GM12874 (cell line): ENCODE measurements around the gene TRIM65.

Experiments used
- CTCF ChIP-seq: IDR thresholded peaks from 2 replicates; pipeline ENCODE4 v1.5.1; 2011; ENCODE audit warnings: low read depth, mild to moderate bottlenecking, control low read depth, low read length, moderate library complexity; ENCODE audit not compliant: insufficient read depth

Gene TRIM65

GRCh38 chr17:75908201-75908600 lies 11.4 kb upstream of the TRIM65 start:
- TF ChIP-seq CTCF, result no peak

- TF ChIP-seq CTCF, result no peak
These were observed 9.6 kb upstream of the TRIM65 start for GRCh38 chr17:75906143-75906884.

- peak; percentile 94 for TF ChIP-seq CTCF
These were observed 8.2 kb upstream of the TRIM65 start, which contains the start of gene MRPL38 for GRCh38 chr17:75904749-75905521. Gene MRPL38 (minus strand): TSS chr17:75904884. CDS start chr17:75904875, 9 bp downstream.

GRCh38 chr17:75902406-75902805 lies 5.7 kb upstream of the TRIM65 start:
- TF ChIP-seq CTCF, result no peak

- TF ChIP-seq CTCF, result no peak
These were observed 5.0 kb upstream of the TRIM65 start for GRCh38 chr17:75901727-75902126.

- TF ChIP-seq CTCF, result no peak
These were observed 4.2 kb upstream of the TRIM65 start for GRCh38 chr17:75900691-75901533.
